A549 (cell line): Measurements from ENCODE around the gene APBA1. TPM values are rescaled to one million over a fixed set of nuclear protein-coding genes. Genes with fewer than 3 reads are reported as not detected.

Experiments used
- ATAC-seq, 2 experiments: fragments of 200-7000 bp in 1 of 2; fragments of >200 bp in 1 of 2; cut with Nextera tagmentation in 1 of 2; cut with Tn5 transposase in 1 of 2; 3 replicates each; pipeline versions ENCODE4 v1.8.0 to v1.9.1; 2018 to 2020; ENCODE audit warnings: mild to moderate bottlenecking in 1 of 2, moderate library complexity in 1 of 2
- CTCF ChIA-PET: fragments of 300-600 bp; sonication (Branson Sonifier 250); formaldehyde crosslinking; extraction: SDS; loops from one replicate; lab custom pipeline; 2021; ENCODE audit warnings: antibody characterized with exemption, inconsistent platforms; lab: Yijun Ruan, JAX
- POLR2A ChIA-PET: fragments of 350-600 bp; formaldehyde crosslinking; extraction: SDS; loops from one replicate; lab custom pipeline; 2021; ENCODE audit warnings: antibody characterized with exemption, inconsistent platforms; lab: Yijun Ruan, JAX
- DNase-seq, 2 experiments: peaks; one replicate each; pipeline versions ENCODE4 v3.0.0 to v3.0.0-alpha.2; 2011 to 2016; ENCODE audit warnings: low read depth in 1 of 2, low spot score in 1 of 2
- FAIRE-seq: peaks from 2 replicates; lab custom pipeline; 2011; peaks lifted over from hg19 to GRCh38; lab: Jason Lieb, UNC
- H3K27ac ChIP-seq, 2 experiments: fragments of >200 bp; sonication (Bioruptor Twin); formaldehyde crosslinking; 3 replicates each; pipeline ENCODE4 v1.5.1; 2016 to 2017
- H3K4me1 ChIP-seq: fragments of >200 bp; sonication (Bioruptor Twin); formaldehyde crosslinking; 3 replicates; pipeline ENCODE4 v1.6.1; 2016
- H3K4me2 ChIP-seq: fragments of >200 bp; sonication (Bioruptor Twin); formaldehyde crosslinking; 3 replicates; pipeline ENCODE4 v1.6.1; 2016
- H3K4me3 ChIP-seq: fragments of >200 bp; sonication (Bioruptor Twin); formaldehyde crosslinking; 3 replicates; pipeline ENCODE4 v1.5.1; 2016
- H3K9me3 ChIP-seq: fragments of >200 bp; sonication (Bioruptor Twin); formaldehyde crosslinking; 3 replicates; pipeline ENCODE4 v1.6.1; 2016
- ATOH8 ChIP-seq: fragments of 250-450 bp; sonication (Bioruptor Pico); IDR thresholded peaks from 2 replicates; pipeline ENCODE4 v1.5.0; 2020; ENCODE audit warnings: low read depth, mild to moderate bottlenecking, moderate library complexity
- BCL3 ChIP-seq: fragments of >200 bp; sonication (Bioruptor Twin); formaldehyde crosslinking; IDR thresholded peaks from 3 replicates; pipeline ENCODE4 v1.6.1; 2016
- BHLHE40 ChIP-seq: IDR thresholded peaks from 2 replicates; pipeline ENCODE4 v1.6.1; 2012; ENCODE audit warnings: low read depth, low read length, inconsistent platforms
- EP300 ChIP-seq, 2 experiments: fragments of >200 bp; sonication (Bioruptor Twin); formaldehyde crosslinking; IDR thresholded peaks; 2 replicates in 1 of 2; 3 replicates in 1 of 2; pipeline ENCODE4 v1.6.1; 2016 to 2017
- ESRRA ChIP-seq: fragments of 150-350 bp; IDR thresholded peaks from 2 replicates; pipeline ENCODE4 v1.6.1; 2014; ENCODE audit warnings: mild to moderate bottlenecking, low read length, borderline replicate concordance
- HDAC2 ChIP-seq: fragments of 200-600 bp; sonication (generic); IDR thresholded peaks from 2 replicates; pipeline ENCODE4 v1.6.1; 2016
- HEYL ChIP-seq: fragments of 250-450 bp; sonication (Bioruptor Pico); IDR thresholded peaks from 2 replicates; pipeline ENCODE4 v1.8.0; 2021; ENCODE audit warnings: mild to moderate bottlenecking, moderate library complexity
- HOXB13 ChIP-seq: fragments of 250-450 bp; sonication (Bioruptor Pico); IDR thresholded peaks from 2 replicates; pipeline ENCODE4 v1.5.0; 2020; ENCODE audit warnings: low read depth, mild to moderate bottlenecking, moderate library complexity
- HOXB5 ChIP-seq: fragments of 250-450 bp; sonication (Bioruptor Pico); IDR thresholded peaks from 2 replicates; pipeline ENCODE4 v1.5.0; 2020; ENCODE audit warnings: mild to moderate bottlenecking, moderate library complexity
- JUN ChIP-seq, 2 experiments: fragments of >200 bp; sonication (Bioruptor Twin); formaldehyde crosslinking; IDR thresholded peaks; 2 replicates in 1 of 2; 3 replicates in 1 of 2; pipeline ENCODE4 v1.6.1; 2016 to 2017
- KDM1A ChIP-seq: fragments of 200-600 bp; sonication (generic); IDR thresholded peaks from 2 replicates; pipeline ENCODE4 v1.6.1; 2016; ENCODE audit warnings: low read depth, mild to moderate bottlenecking
- KDM5A ChIP-seq: fragments of 200-600 bp; sonication (generic); IDR thresholded peaks from 2 replicates; pipeline ENCODE4 v1.6.1; 2016; ENCODE audit warnings: antibody characterized with exemption, mild to moderate bottlenecking
- MAX ChIP-seq: IDR thresholded peaks from 2 replicates; pipeline ENCODE4 v1.6.1; 2012
- MYC ChIP-seq: IDR thresholded peaks from 2 replicates; pipeline ENCODE4 v1.6.1; 2012; ENCODE audit warnings: mild to moderate bottlenecking, inconsistent platforms, low read length, improper control_type of control experiment, borderline replicate concordance
- NFE2L2 ChIP-seq: fragments of 150-350 bp; conservative IDR thresholded peaks from 2 replicates; pipeline ENCODE4 v1.6.1; 2014; ENCODE audit warnings: low read length
- NR3C1 ChIP-seq: fragments of >200 bp; sonication (Bioruptor Twin); formaldehyde crosslinking; IDR thresholded peaks from 3 replicates; pipeline ENCODE4 v1.6.1; 2017
- PHF8 ChIP-seq: fragments of 200-600 bp; sonication (generic); IDR thresholded peaks from 2 replicates; pipeline ENCODE4 v1.6.1; 2016; ENCODE audit warnings: low read depth, mild to moderate bottlenecking, antibody characterized with exemption, moderate library complexity, borderline replicate concordance
- POLR2A ChIP-seq: IDR thresholded peaks from 2 replicates; pipeline ENCODE4 v1.6.1; 2012; ENCODE audit warnings: mild to moderate bottlenecking, low read length
- POLR2AphosphoS2 ChIP-seq: conservative IDR thresholded peaks from 2 replicates; pipeline ENCODE4 v1.6.1; 2012; ENCODE audit warnings: low read length, improper control_type of control experiment, inconsistent platforms
- RARB ChIP-seq: fragments of 250-450 bp; sonication (Bioruptor Pico); IDR thresholded peaks from 2 replicates; pipeline ENCODE4 v1.8.0; 2021; ENCODE audit warnings: mild to moderate bottlenecking, moderate library complexity
- RCOR1 ChIP-seq: fragments of 150-350 bp; IDR thresholded peaks from 2 replicates; pipeline ENCODE4 v1.6.1; 2014; ENCODE audit warnings: antibody characterized with exemption, low read length, low read depth
- RFX5 ChIP-seq: fragments of 450-650 bp; IDR thresholded peaks from 2 replicates; pipeline ENCODE4 v1.7.1; 2014; ENCODE audit warnings: antibody characterized with exemption, mild to moderate bottlenecking, moderate library complexity
- RNF2 ChIP-seq: fragments of 200-600 bp; sonication (generic); IDR thresholded peaks from 2 replicates; pipeline ENCODE4 v1.6.1; 2016; ENCODE audit warnings: low read depth, mild to moderate bottlenecking, antibody characterized with exemption, moderate library complexity, borderline replicate concordance
- ZC3H11A ChIP-seq: fragments of 450-650 bp; IDR thresholded peaks from 2 replicates; pipeline ENCODE4 v1.6.1; 2014; ENCODE audit warnings: antibody characterized with exemption, mild to moderate bottlenecking
- ZFP36 ChIP-seq: fragments of 450-650 bp; IDR thresholded peaks from 2 replicates; pipeline ENCODE4 v1.6.1; 2014; ENCODE audit warnings: borderline replicate concordance; ENCODE audit not compliant: partially characterized antibody
- ZNF302 ChIP-seq: fragments of 250-450 bp; sonication (Bioruptor Pico); IDR thresholded peaks from 2 replicates; pipeline ENCODE4 v1.9.0; 2021; ENCODE audit warnings: inconsistent platforms, mild to moderate bottlenecking, moderate library complexity
- WGBS: methylation state at CpG from one replicate; pipeline ENCODE4 v1.1.6; 2017; ENCODE audit errors: missing lambda C conversion rate; 5-methylcytosine and 5-hydroxymethylcytosine counted together
- polyA plus RNA-seq, 4 experiments: library from polyadenylated mRNA; depleted of rRNA in 3 of 4; stranded (reverse); fragments of >200 nt; fragmentation: RNase III in 1 of 4; extraction: RNeasy Plus Mini Kit Qiagen cat#74134 plus additional on column Dnase treatment in 1 of 4; gene quantifications; 2 replicates in 3 of 4; 3 replicates in 1 of 4; pipeline ENCODE4 v1.2.3, GENCODE V29; 2011 to 2017

The APBA1 gene
- polyA plus RNA-seq, 2 of the 4 experiments (the other 2 are of a cell fraction): 0.22 to 1.6 TPM

- TF ChIP-seq HDAC2 (no peak), HOXB5 (CRISPR knock-in tag) (no peak), MAX (no peak), PHF8 (no peak)
- no peak overlapping the region for H3K4me2 ChIP-seq
- H3K9me3 ChIP-seq: no peaks in the 10 kb centered on the region
- ATAC-seq: no peak
- H3K27ac ChIP-seq: no peak overlapping the region
- DNase-seq: no peak
- CTCF ChIA-PET: no interaction called here
- H3K4me1 ChIP-seq: no peaks in the 10 kb centered on the region
- no peak overlapping the region for H3K4me3 ChIP-seq
- POLR2A ChIA-PET: no interaction called here
- 53% methylated on average over 4 of the region's 4 CpGs for WGBS
- FAIRE-seq: no peak
Measured at GRCh38 chr9:69582544-69583297, 89.5 kb downstream of the APBA1 start.

- ChIA-PET POLR2A (no interaction called here), CTCF (no interaction called here)
- H3K4me3 ChIP-seq: no peak overlapping the region
- 44% methylated on average over 5 of the region's 5 CpGs for WGBS
- FAIRE-seq (no peak), DNase-seq (no peak), ATAC-seq (no peak)
- H3K27ac ChIP-seq: no peak overlapping the region
- no peaks in the 10 kb centered on the region for H3K9me3 ChIP-seq
- no peak for TF ChIP-seq HOXB13 (CRISPR knock-in tag)
- TF ChIP-seq ESRRA: no peak
- TF ChIP-seq RNF2: no peak
- no peak for TF ChIP-seq HDAC2
- TF ChIP-seq NR3C1: no peak
- no peak for TF ChIP-seq ZNF302 (CRISPR knock-in tag)
- TF ChIP-seq KDM1A: no peak
- TF ChIP-seq RARB (CRISPR knock-in tag): no peak
- TF ChIP-seq RFX5: no peak
- no peak for TF ChIP-seq ZFP36
- TF ChIP-seq EP300 (IDR thresholded peaks at IDR 0.05): no peak
- TF ChIP-seq BCL3: no peak
- no peak for TF ChIP-seq NFE2L2
- TF ChIP-seq HEYL (CRISPR knock-in tag): no peak
- no peak for TF ChIP-seq MYC
- TF ChIP-seq KDM5A: no peak
- no peak for TF ChIP-seq ATOH8
- TF ChIP-seq JUN (IDR thresholded peaks at IDR 0.05): no peak
- no peak for TF ChIP-seq RCOR1
- H3K4me1 ChIP-seq: no peaks in the 10 kb centered on the region
- H3K4me2 ChIP-seq: no peak overlapping the region
Measured at GRCh38 chr9:69582018-69582417, 90.2 kb downstream of the APBA1 start.

GRCh38 chr9:69580582-69581214 is 91.5 kb downstream of the APBA1 start:
- 35% methylated on average over 5 of the region's 5 CpGs for WGBS
- no peak for DNase-seq
- H3K4me2 ChIP-seq: no peak overlapping the region
- H3K4me1 ChIP-seq: no peaks in the 10 kb centered on the region
- FAIRE-seq: no peak
- H3K4me3 ChIP-seq: no peak overlapping the region
- ChIA-PET POLR2A (no interaction called here), CTCF (no interaction called here)
- no peak for ATAC-seq
- TF ChIP-seq ZC3H11A (no peak), POLR2AphosphoS2 (no peak), RFX5 (no peak), ZNF302 (CRISPR knock-in tag) (no peak), BHLHE40 (no peak), POLR2A (no peak)
- no peak overlapping the region for H3K27ac ChIP-seq
- H3K9me3 ChIP-seq: no peaks in the 10 kb centered on the region
